ENCODE data around the gene PNMA8A.
"Not testable (repeated sequence)": the region's sequence is repeated elsewhere in the genome, so short reads cannot be mapped to it uniquely, and the experiment has no call there.

PNMA8A gene

GRCh38 chr19:46471116-46471733 lies at the start of gene PNMA8A:
Gene PNMA8A, minus strand, starts transcription at chr19:46471563. Its CDS starts 528 bp downstream, at chr19:46471035.
- DNase-seq, result peak; percentile 49

GRCh38 chr19:46520616-46521015 lies 49.3 kb upstream of the PNMA8A start:
- DNase-seq, result no peak

GRCh38 chr19:46517471-46517870 lies 46.1 kb upstream of the PNMA8A start:
- no peak for DNase-seq

GRCh38 chr19:46515879-46516350 lies 44.6 kb upstream of the PNMA8A start:
- DNase-seq, result no peak

GRCh38 chr19:46515290-46515609 lies 43.9 kb upstream of the PNMA8A start:
- DNase-seq, result no peak

GRCh38 chr19:46514589-46515289 lies 43.4 kb upstream of the PNMA8A start:
- no peak for DNase-seq

GRCh38 chr19:46513461-46514236 lies 42.3 kb upstream of the PNMA8A start:
- DNase-seq, result peak; percentile 55

- no peak for DNase-seq
Measured at GRCh38 chr19:46511237-46511636, 39.9 kb upstream of the PNMA8A start.

- DNase-seq, result no peak
Measured at GRCh38 chr19:46508206-46508605, 36.8 kb upstream of the PNMA8A start.

- no peak for DNase-seq
Measured at GRCh38 chr19:46503848-46504453, 32.6 kb upstream of the PNMA8A start.

- DNase-seq, result no peak
Measured at GRCh38 chr19:46502891-46503290, 31.5 kb upstream of the PNMA8A start.

GRCh38 chr19:46499692-46500091 lies 28.3 kb upstream of the PNMA8A start:
- DNase-seq, result no peak

GRCh38 chr19:46497773-46498172 lies 26.4 kb upstream of the PNMA8A start:
- DNase-seq, result no peak

- DNase-seq, result not testable (repeated sequence)
Measured at GRCh38 chr19:46496886-46497285, 25.5 kb upstream of the PNMA8A start.

GRCh38 chr19:46496304-46496703 lies 24.9 kb upstream of the PNMA8A start:
- DNase-seq, result no peak

- DNase-seq, result peak; percentile 76
Measured at GRCh38 chr19:46495786-46496099, 24.4 kb upstream of the PNMA8A start, which contains the start of gene PNMA8B. Gene PNMA8B, minus strand, starts transcription at chr19:46495867. Its CDS starts 402 bp downstream, at chr19:46495465.

- no peak for DNase-seq
Measured at GRCh38 chr19:46494941-46495785, 23.8 kb upstream of the PNMA8A start.

- no peak for DNase-seq
Measured at GRCh38 chr19:46494146-46494940, 23.0 kb upstream of the PNMA8A start.

GRCh38 chr19:46493236-46494145 lies 22.1 kb upstream of the PNMA8A start:
- DNase-seq, result no peak

GRCh38 chr19:46492841-46493235 lies 21.5 kb upstream of the PNMA8A start:
- no peak for DNase-seq
